Measurements from ENCODE around the gene SLC10A7.

SLC10A7 gene

DNA sequence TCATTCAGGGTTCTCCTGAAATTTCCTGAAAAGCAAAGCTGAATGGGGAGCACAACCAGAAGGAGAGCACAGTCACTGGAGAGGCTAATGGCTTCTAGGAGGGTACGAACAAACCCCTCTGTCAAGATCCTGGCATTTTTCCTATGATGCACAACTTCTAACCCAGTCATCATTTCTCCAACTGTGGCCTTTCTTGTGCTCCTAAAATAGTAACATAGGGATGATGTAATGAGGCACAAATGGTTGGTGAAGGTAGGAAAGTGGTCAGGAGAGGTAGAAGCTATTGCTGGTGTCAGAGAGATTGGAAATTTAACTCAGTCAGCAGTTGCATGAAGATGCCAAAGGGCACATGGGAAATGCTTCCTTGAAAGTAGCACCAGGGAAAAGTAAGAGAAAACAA, 52.7 kb downstream of the SLC10A7 start:
- H3K27ac ChIP-seq (ENCODE audit: low read depth, low read length) = no peak overlapping the region
- TF ChIP-seq, protein P1, sequence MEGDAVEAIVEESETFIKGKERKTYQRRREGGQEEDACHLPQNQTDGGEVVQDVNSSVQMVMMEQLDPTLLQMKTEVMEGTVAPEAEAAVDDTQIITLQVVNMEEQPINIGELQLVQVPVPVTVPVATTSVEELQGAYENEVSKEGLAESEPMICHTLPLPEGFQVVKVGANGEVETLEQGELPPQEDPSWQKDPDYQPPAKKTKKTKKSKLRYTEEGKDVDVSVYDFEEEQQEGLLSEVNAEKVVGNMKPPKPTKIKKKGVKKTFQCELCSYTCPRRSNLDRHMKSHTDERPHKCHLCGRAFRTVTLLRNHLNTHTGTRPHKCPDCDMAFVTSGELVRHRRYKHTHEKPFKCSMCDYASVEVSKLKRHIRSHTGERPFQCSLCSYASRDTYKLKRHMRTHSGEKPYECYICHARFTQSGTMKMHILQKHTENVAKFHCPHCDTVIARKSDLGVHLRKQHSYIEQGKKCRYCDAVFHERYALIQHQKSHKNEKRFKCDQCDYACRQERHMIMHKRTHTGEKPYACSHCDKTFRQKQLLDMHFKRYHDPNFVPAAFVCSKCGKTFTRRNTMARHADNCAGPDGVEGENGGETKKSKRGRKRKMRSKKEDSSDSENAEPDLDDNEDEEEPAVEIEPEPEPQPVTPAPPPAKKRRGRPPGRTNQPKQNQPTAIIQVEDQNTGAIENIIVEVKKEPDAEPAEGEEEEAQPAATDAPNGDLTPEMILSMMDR (IDR thresholded peaks at IDR 0.05; ENCODE audit: insufficient read depth, low read length, poor library complexity, severe bottlenecking) = no peak
- TF ChIP-seq EZH2phosphoT487 (conservative IDR thresholded peaks at IDR 0.05; ENCODE audit: low read length) = no peak
- no peaks in the 10 kb centered on the region for H3K9me3 ChIP-seq (ENCODE audit: insufficient read depth, low read length)
- H3F3A ChIP-seq (ENCODE audit: insufficient read depth) = no peaks in the 10 kb centered on the region
- H3K4me2 ChIP-seq (ENCODE audit: low read depth, low read length, poor library complexity, severe bottlenecking) = no peak overlapping the region
- no peaks in the 10 kb centered on the region for H3K27me3 ChIP-seq (ENCODE audit: low read length)
- H4K20me1 ChIP-seq (ENCODE audit: low read depth, low read length) = no peaks in the 10 kb centered on the region
- no peaks in the 10 kb centered on the region for H3K79me2 ChIP-seq (ENCODE audit: insufficient read depth, low read length)
- H3K36me3 ChIP-seq (ENCODE audit: low read length) = no peaks in the 10 kb centered on the region
- H3K4me3 ChIP-seq (ENCODE audit: insufficient read depth, low read length, poor library complexity, severe bottlenecking) = no peak overlapping the region
- H3K9ac ChIP-seq (ENCODE audit: low read length) = no peak overlapping the region
- H3K9me2 ChIP-seq (replicated peaks; ENCODE audit: insufficient read depth, low read length) = no peaks in the 10 kb centered on the region
- H2AFZ ChIP-seq (ENCODE audit: low read depth, low read length, severe bottlenecking) = no peak overlapping the region

- no peak overlapping the region for H3K4me3 ChIP-seq (ENCODE audit: insufficient read depth, low read length, poor library complexity, severe bottlenecking)
- no peaks in the 10 kb centered on the region for H3F3A ChIP-seq (ENCODE audit: insufficient read depth)
- no peak for TF ChIP-seq EZH2phosphoT487 (conservative IDR thresholded peaks at IDR 0.05; ENCODE audit: low read length)
- TF ChIP-seq, protein P1 (IDR thresholded peaks at IDR 0.05; ENCODE audit: insufficient read depth, low read length, poor library complexity, severe bottlenecking) = no peak
- H4K20me1 ChIP-seq (ENCODE audit: low read depth, low read length) = no peaks in the 10 kb centered on the region
- no peaks in the 10 kb centered on the region for H3K9me2 ChIP-seq (replicated peaks; ENCODE audit: insufficient read depth, low read length)
- no peaks in the 10 kb centered on the region for H3K9me3 ChIP-seq (ENCODE audit: insufficient read depth, low read length)
- no peaks in the 10 kb centered on the region for H3K79me2 ChIP-seq (ENCODE audit: insufficient read depth, low read length)
- H2AFZ ChIP-seq (ENCODE audit: low read depth, low read length, severe bottlenecking) = no peak overlapping the region
- no peaks in the 10 kb centered on the region for H3K36me3 ChIP-seq (ENCODE audit: low read length)
- H3K9ac ChIP-seq (ENCODE audit: low read length) = no peak overlapping the region
- no peak overlapping the region for H3K4me2 ChIP-seq (ENCODE audit: low read depth, low read length, poor library complexity, severe bottlenecking)
- no peaks in the 10 kb centered on the region for H3K27me3 ChIP-seq (ENCODE audit: low read length)
- no peak overlapping the region for H3K27ac ChIP-seq (ENCODE audit: low read depth, low read length)
Measured at GRCh38 chr4:146465628-146466027, 56.1 kb downstream of the SLC10A7 start.

DNA sequence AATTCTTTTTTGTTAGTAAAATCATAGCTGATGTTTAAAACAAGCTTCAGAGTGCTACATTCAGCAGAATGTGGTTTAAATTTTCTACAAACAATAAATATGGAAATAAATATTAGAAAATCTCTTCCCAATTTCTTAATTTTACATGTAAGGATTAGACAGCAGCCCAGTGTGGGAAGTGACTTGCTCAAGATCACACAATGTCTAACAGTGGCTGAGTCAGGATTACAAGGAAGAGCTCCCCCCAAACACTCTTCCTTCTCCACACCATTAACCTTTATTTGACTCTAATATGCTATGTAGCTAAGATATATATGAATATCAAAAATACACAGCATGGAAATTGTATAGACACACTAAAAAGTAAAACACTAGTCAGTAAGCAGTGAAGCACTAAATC, 59.5 kb downstream of the SLC10A7 start:
- Histone ChIP-seq H3K9me2 (replicated peaks; ENCODE audit: insufficient read depth, low read length) (no peaks in the 10 kb centered on the region), H2AFZ (ENCODE audit: low read depth, low read length, severe bottlenecking) (no peak overlapping the region), H3K9ac (ENCODE audit: low read length) (no peak overlapping the region), H3K4me2 (ENCODE audit: low read depth, low read length, poor library complexity, severe bottlenecking) (no peak overlapping the region), H4K20me1 (ENCODE audit: low read depth, low read length) (no peaks in the 10 kb centered on the region), H3F3A (ENCODE audit: insufficient read depth) (no peaks in the 10 kb centered on the region), H3K36me3 (ENCODE audit: low read length) (no peaks in the 10 kb centered on the region), H3K79me2 (ENCODE audit: insufficient read depth, low read length) (no peaks in the 10 kb centered on the region), H3K27ac (ENCODE audit: low read depth, low read length) (no peak overlapping the region), H3K4me3 (ENCODE audit: insufficient read depth, low read length, poor library complexity, severe bottlenecking) (no peak overlapping the region), H3K27me3 (ENCODE audit: low read length) (no peaks in the 10 kb centered on the region), H3K9me3 (ENCODE audit: insufficient read depth, low read length) (no peaks in the 10 kb centered on the region)
- TF ChIP-seq EZH2phosphoT487 (conservative IDR thresholded peaks at IDR 0.05; ENCODE audit: low read length) = no peak
- TF ChIP-seq, protein P1 (IDR thresholded peaks at IDR 0.05; ENCODE audit: insufficient read depth, low read length, poor library complexity, severe bottlenecking) = no peak

Measured in SU-DHL-6 (cell line).